Dedifferentiated amniotic fluid mesenchymal stem cell (primary cell): ENCODE data around the gene HTR7.
A peak's percentile ranks its signal among the peaks of the same experiment; 100 is the strongest.

ENCODE experiments used
- DNase-seq: peaks from one replicate; pipeline ENCODE4 v3.0.0-alpha.2; 2016; ENCODE audit errors: extremely low spot score

The HTR7 gene

GRCh38 chr10:90804354-90804753 lies 53.5 kb downstream of the HTR7 start:
- DNase-seq = no peak

GRCh38 chr10:90801608-90802007 lies 56.2 kb downstream of the HTR7 start:
- DNase-seq = no peak

- no peak for DNase-seq
These were observed 57.5 kb downstream of the HTR7 start for GRCh38 chr10:90800232-90800796.

- DNase-seq = no peak
These were observed 58.7 kb downstream of the HTR7 start for GRCh38 chr10:90799172-90799571.

- no peak for DNase-seq
These were observed 59.4 kb downstream of the HTR7 start for GRCh38 chr10:90798482-90798881.

GRCh38 chr10:90790422-90790821 lies 67.4 kb downstream of the HTR7 start:
- no peak for DNase-seq

- no peak for DNase-seq
These were observed 68.9 kb downstream of the HTR7 start for GRCh38 chr10:90788968-90789367.

- no peak for DNase-seq
These were observed 69.7 kb downstream of the HTR7 start for GRCh38 chr10:90788199-90788491.

- no peak for DNase-seq
These were observed 70.2 kb downstream of the HTR7 start for GRCh38 chr10:90787393-90788198.

GRCh38 chr10:90785782-90786181 lies 72.1 kb downstream of the HTR7 start:
- no peak for DNase-seq

- DNase-seq = no peak
These were observed 73.1 kb downstream of the HTR7 start for GRCh38 chr10:90784771-90785170.

GRCh38 chr10:90780488-90780887 lies 77.4 kb downstream of the HTR7 start:
- DNase-seq = no peak

GRCh38 chr10:90779548-90779947 lies 78.3 kb downstream of the HTR7 start:
- no peak for DNase-seq

- no peak for DNase-seq
These were observed 80.2 kb downstream of the HTR7 start for GRCh38 chr10:90777621-90778020.

- peak; percentile 36 for DNase-seq
These were observed 82.3 kb downstream of the HTR7 start for GRCh38 chr10:90775351-90776028.

GRCh38 chr10:90769946-90770841 lies 87.6 kb downstream of the HTR7 start:
- DNase-seq = no peak

- DNase-seq = peak; percentile 29
These were observed 106.5 kb downstream of the HTR7 start for GRCh38 chr10:90751107-90751997.

GRCh38 chr10:90746829-90747228 lies 111.0 kb downstream of the HTR7 start:
- DNase-seq = no peak

- DNase-seq = no peak
These were observed 112.3 kb downstream of the HTR7 start for GRCh38 chr10:90745565-90745964.

- DNase-seq = no peak
These were observed 114.5 kb downstream of the HTR7 start for GRCh38 chr10:90743291-90743690.

GRCh38 chr10:90741926-90742565 lies 115.8 kb downstream of the HTR7 start:
- no peak for DNase-seq
